HG03469 (cell line): Measurements from ENCODE around the gene RAB11FIP3.

Source experiments
- ATAC-seq: cut with Tn5 transposase; IDR thresholded peaks from one replicate; pipeline ENCODE4 v1.9.1; 2021; ENCODE audit warnings: mild to moderate bottlenecking, moderate library complexity, moderate number of reproducible peaks; ENCODE audit not compliant: unreplicated experiment

The RAB11FIP3 gene

GRCh38 chr16:528111-529011, 102.9 kb downstream of the RAB11FIP3 start:
- peak; percentile 9 for ATAC-seq

GRCh38 chr16:529012-529575, 103.6 kb downstream of the RAB11FIP3 start:
- ATAC-seq: no peak

GRCh38 chr16:530111-530817, 104.8 kb downstream of the RAB11FIP3 start:
- no peak for ATAC-seq

- ATAC-seq: no peak
Observed at GRCh38 chr16:531494-532125, 106.2 kb downstream of the RAB11FIP3 start.

- no peak for ATAC-seq
Observed at GRCh38 chr16:533391-534123, 108.1 kb downstream of the RAB11FIP3 start.

GRCh38 chr16:534135-534534, 108.7 kb downstream of the RAB11FIP3 start:
- ATAC-seq: no peak

GRCh38 chr16:534856-535445, 109.5 kb downstream of the RAB11FIP3 start:
- ATAC-seq: no peak

GRCh38 chr16:535446-536405, 110.3 kb downstream of the RAB11FIP3 start:
- no peak for ATAC-seq

- no peak for ATAC-seq
Observed at GRCh38 chr16:536746-537145, 111.3 kb downstream of the RAB11FIP3 start.

GRCh38 chr16:537415-538335, 112.2 kb downstream of the RAB11FIP3 start:
- no peak for ATAC-seq

GRCh38 chr16:539901-540530, 114.6 kb downstream of the RAB11FIP3 start:
- no peak for ATAC-seq

- no peak for ATAC-seq
Observed at GRCh38 chr16:540645-541340, 115.3 kb downstream of the RAB11FIP3 start.

- ATAC-seq: no peak
Observed at GRCh38 chr16:543301-544164, 118.1 kb downstream of the RAB11FIP3 start.

- ATAC-seq: no peak
Observed at GRCh38 chr16:544517-544916, 119.1 kb downstream of the RAB11FIP3 start.

- no peak for ATAC-seq
Observed at GRCh38 chr16:546909-547770, 121.7 kb downstream of the RAB11FIP3 start.
